K562 (cell line): Measurements from ENCODE around the gene ZYG11A. TPM values are rescaled to one million over a fixed set of nuclear protein-coding genes. Genes with fewer than 3 reads are reported as not detected.

Experiments
- ATAC-seq: fragments of 200-7000 bp; cut with Tn5 transposase; 3 replicates; pipeline ENCODE4 v1.9.1; 2020; ENCODE audit warnings: moderate library complexity
- BruUV-seq: library from RNA; stranded (reverse); fragments of 400-500 nt; replicated peaks from 2 replicates; lab custom pipeline; 2021; lab: Mats Ljungman, UMichigan
- CTCF ChIA-PET: fragments of 300-600 bp; formaldehyde crosslinking; extraction: SDS; loops from one replicate; lab custom pipeline; 2021; ENCODE audit warnings: low intra/inter-chr PET ratio; lab: Yijun Ruan, JAX
- POLR2A ChIA-PET: fragments of 300-600, 350-650 bp; sonication (Branson Sonifier 250); formaldehyde crosslinking; extraction: SDS; loops from one replicate; lab custom pipeline; 2021; ENCODE audit warnings: antibody characterized with exemption, inconsistent platforms; lab: Yijun Ruan, JAX
- DNase-seq, 4 experiments: peaks; one replicate each; pipeline versions ENCODE4 v3.0.0 to v3.0.0-alpha.2; 2011 to 2018; ENCODE audit warnings: low spot score in 3 of 4, mixed read lengths in 3 of 4; ENCODE audit errors: extremely low read depth in 1 of 4
- FAIRE-seq: peaks from 2 replicates; lab custom pipeline; 2011; peaks lifted over from hg19 to GRCh38; lab: Jason Lieb, UNC
- H2AFZ ChIP-seq: 2 replicates; pipeline ENCODE4 v1.6.0; 2011; ENCODE audit warnings: low read depth, low read length, control low read depth, inconsistent platforms
- H3K27ac ChIP-seq: fragments of 200-600 bp; 3 replicates; pipeline ENCODE4 v1.8.0; 2011; ENCODE audit warnings: low read depth, mild to moderate bottlenecking, control low read depth, inconsistent platforms, low read length, moderate library complexity, mixed read lengths; ENCODE audit errors: extremely low read depth
- H3K27me3 ChIP-seq, 2 experiments: fragments of 300-600 bp in 1 of 2; 2 replicates in 1 of 2; 3 replicates in 1 of 2; pipeline versions ENCODE4 v1.6.0 to v1.8.0; 2011; ENCODE audit warnings: inconsistent platforms in 2 of 2, low read length in 2 of 2, mild to moderate bottlenecking in 1 of 2, mixed read lengths in 1 of 2, moderate library complexity in 1 of 2; ENCODE audit not compliant: control insufficient read depth in 2 of 2, insufficient read depth in 2 of 2
- H3K36me3 ChIP-seq: fragments of 300-600 bp; 3 replicates; pipeline ENCODE4 v1.8.0; 2011; ENCODE audit warnings: mild to moderate bottlenecking, low read length, inconsistent platforms; ENCODE audit not compliant: control insufficient read depth, insufficient read depth
- H3K4me1 ChIP-seq, 2 experiments: fragments of 200-600 bp in 1 of 2; replicated peaks in 1 of 2; 2 replicates in 1 of 2; 3 replicates in 1 of 2; pipeline versions ENCODE4 v1.5.1 to v1.8.0; 2011; ENCODE audit warnings: inconsistent platforms in 2 of 2, low read length in 2 of 2, mild to moderate bottlenecking in 1 of 2, mixed read lengths in 1 of 2, moderate library complexity in 1 of 2; ENCODE audit not compliant: control insufficient read depth in 2 of 2, insufficient read depth in 2 of 2
- H3K4me2 ChIP-seq: 2 replicates; pipeline ENCODE4 v1.6.1; 2011; ENCODE audit warnings: low read length, control low read depth, inconsistent platforms, mixed read lengths; ENCODE audit not compliant: insufficient read depth
- H3K4me3 ChIP-seq: fragments of 200-600 bp; sonication (generic), shearing (Covaris generic); 2 replicates; pipeline ENCODE4 v1.5.1; 2016; ENCODE audit warnings: control low read depth, inconsistent platforms
- H3K79me2 ChIP-seq: fragments of 200-600 bp; 3 replicates; pipeline ENCODE4 v1.8.0; 2011; ENCODE audit warnings: low read length, inconsistent platforms; ENCODE audit not compliant: control insufficient read depth, insufficient read depth
- H3K9ac ChIP-seq, 2 experiments: 2 replicates each; pipeline versions ENCODE4 v1.6.0 to v1.6.1; 2011; ENCODE audit warnings: low read depth in 2 of 2, low read length in 2 of 2, control low read depth in 1 of 2, inconsistent platforms in 1 of 2, mild to moderate bottlenecking in 1 of 2, mixed read lengths in 1 of 2; ENCODE audit not compliant: insufficient read depth in 1 of 2
- H3K9me1 ChIP-seq: one replicate; pipeline ENCODE4 v1.6.0; 2011; ENCODE audit warnings: inconsistent platforms, mild to moderate bottlenecking, low read length, moderate library complexity; ENCODE audit not compliant: control insufficient read depth, insufficient read depth
- H3K9me3 ChIP-seq: replicated peaks from 2 replicates; pipeline ENCODE4 v1.5.1; 2011; ENCODE audit warnings: low read depth, low read length, inconsistent platforms; ENCODE audit not compliant: control insufficient read depth, insufficient read depth
- H4K20me1 ChIP-seq: replicated peaks from 2 replicates; pipeline ENCODE4 v1.6.1; 2011; ENCODE audit warnings: low read length, inconsistent platforms, mixed read lengths; ENCODE audit not compliant: control insufficient read depth, insufficient read depth
- ARID1B ChIP-seq: fragments of 450-650 bp; IDR thresholded peaks from 2 replicates; pipeline ENCODE4 v1.6.1; 2016; ENCODE audit warnings: antibody characterized with exemption, mild to moderate bottlenecking, inconsistent platforms
- CHD4 ChIP-seq: fragments of 200-600 bp; sonication (generic); IDR thresholded peaks from 3 replicates; pipeline ENCODE4 v1.6.1; 2012; ENCODE audit warnings: low read depth, mild to moderate bottlenecking, mixed read lengths, low read length, inconsistent platforms; ENCODE audit not compliant: insufficient read depth, insufficient replicate concordance, poor library complexity, severe bottlenecking
- HOXB6 ChIP-seq: fragments of 250-450 bp; sonication (Bioruptor Pico); IDR thresholded peaks from 2 replicates; pipeline ENCODE4 v1.5.1; 2022; ENCODE audit warnings: mild to moderate bottlenecking, borderline replicate concordance
- TBL1XR1 ChIP-seq, 2 experiments: IDR thresholded peaks; 2 replicates each; pipeline ENCODE4 v1.6.1; 2012; ENCODE audit warnings: improper control_type of control experiment in 2 of 2, low read length in 2 of 2, mild to moderate bottlenecking in 1 of 2
- ZNF174 ChIP-seq: fragments of 250-450 bp; sonication (Bioruptor Pico); IDR thresholded peaks from 2 replicates; pipeline ENCODE4 v1.4.0; 2020; ENCODE audit warnings: mild to moderate bottlenecking
- ZNF239 ChIP-seq: fragments of 250-450 bp; sonication (Bioruptor Pico); IDR thresholded peaks from 2 replicates; pipeline ENCODE4 v1.4.0; 2020; ENCODE audit warnings: mild to moderate bottlenecking
- WGBS: fragments of 100-300 bp; shearing (Covaris generic); methylation state at CpG from one replicate; pipeline ENCODE4 v1.1.6; 2016; ENCODE audit warnings: low coverage, mixed read lengths; ENCODE audit not compliant: insufficient coverage; ENCODE audit errors: missing lambda C conversion rate; 5-methylcytosine and 5-hydroxymethylcytosine counted together
- in situ Hi-C: fragments of 300-500 bp; cut with MboI; formaldehyde crosslinking; loops from 4 replicates; pipeline ENCODE4 v1.15.0; 2018; ENCODE audit warnings: inconsistent platforms, mixed read lengths
- intact Hi-C: fragments of 100-400 bp; cut with micrococcal nuclease; formaldehyde crosslinking; loops from 2 replicates; pipeline ENCODE4 v1.14.2; 2022
- polyA plus RNA-seq, 8 experiments: library from polyadenylated mRNA; depleted of rRNA in 4 of 8; stranded (reverse) in 5 of 8; unstranded in 3 of 8; fragments of >200 nt; fragmentation: Nextera tagmentation in 2 of 8; fragmentation: Illumina TruSeq in 1 of 8; extraction: Ambion mirVana in 2 of 8; extraction: Trizol in 1 of 8; gene quantifications; 2 replicates each; pipeline versions ENCODE4 v1.2.1 to v1.2.3, GENCODE V29; 2011 to 2014; ENCODE audit warnings: inconsistent platforms in 1 of 8, missing spikeins in 1 of 8
- total RNA-seq, 7 experiments: library from RNA; depleted of rRNA in 6 of 7; stranded (reverse); fragments of >200 nt in 6 of 7; fragmentation: Illumina TruSeq in 2 of 7; extraction: Trizol in 2 of 7; gene quantifications; 2 replicates each; pipeline versions ENCODE4 v1.2.1 to v1.2.3, GENCODE V29; 2011 to 2021; ENCODE audit warnings: low replicate concordance in 1 of 7
- TF ChIP-seq, protein P1 (sequence below): IDR thresholded peaks from 2 replicates; pipeline ENCODE4 v1.6.1; 2014; ENCODE audit warnings: antibody characterized with exemption
- TF ChIP-seq, protein P2 (sequence below): sonication (generic); formaldehyde crosslinking; IDR thresholded peaks from 2 replicates; pipeline ENCODE4 v1.8.0; 2022; ENCODE audit warnings: mild to moderate bottlenecking, missing genetic modification reagents

The ZYG11A gene
- total and polyA plus RNA-seq, 9 of the 15 experiments (the other 6 are each of a cell fraction or from before 2014, with no cell fraction given), result 4.5 to 21.9 (median 14.0) TPM

DNA sequence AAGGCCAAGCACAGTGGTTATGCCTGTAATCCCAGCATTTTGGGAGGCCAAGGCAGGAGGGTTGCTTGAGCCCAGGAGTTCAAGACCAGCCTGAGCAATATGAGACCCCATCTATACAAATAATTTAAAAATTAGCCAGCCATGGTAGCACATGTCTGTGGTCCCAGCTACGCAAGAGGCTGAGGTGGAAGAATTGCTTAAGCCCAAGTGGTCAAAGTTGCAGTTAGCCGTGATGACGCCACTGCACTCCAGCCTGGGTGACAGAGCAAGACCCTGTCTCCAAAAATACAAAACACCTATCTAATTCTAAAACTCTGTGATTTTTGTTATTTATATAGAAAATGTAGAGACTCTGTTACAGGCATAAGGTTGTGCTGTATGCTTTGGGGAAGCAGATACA is 44.2 kb upstream of the ZYG11A start:
- H3K9me1 ChIP-seq, result no peaks in the 10 kb centered on the region
- H3K36me3 ChIP-seq, result peaks cover 21% of the 10 kb centered on the region
- no peak overlapping the region for H2AFZ ChIP-seq
- ATAC-seq, result no peak
- no peak overlapping the region for H3K4me3 ChIP-seq
- no peaks in the 10 kb centered on the region for H3K27me3 ChIP-seq
- H3K4me1 ChIP-seq, result no peaks in the 10 kb centered on the region
- no peaks in the 10 kb centered on the region for H4K20me1 ChIP-seq
- CTCF ChIA-PET, result no interaction called here
- TF ChIP-seq ZNF174 (no peak), ARID1B (no peak), ZNF239 (CRISPR knock-in tag) (no peak), TBL1XR1 (IDR thresholded peaks at IDR 0.05; ENCODE audit: low read length in 2 of 2) (no peak), CHD4 (no peak), HOXB6 (CRISPR knock-in tag) (no peak)
- TF ChIP-seq, protein P1, sequence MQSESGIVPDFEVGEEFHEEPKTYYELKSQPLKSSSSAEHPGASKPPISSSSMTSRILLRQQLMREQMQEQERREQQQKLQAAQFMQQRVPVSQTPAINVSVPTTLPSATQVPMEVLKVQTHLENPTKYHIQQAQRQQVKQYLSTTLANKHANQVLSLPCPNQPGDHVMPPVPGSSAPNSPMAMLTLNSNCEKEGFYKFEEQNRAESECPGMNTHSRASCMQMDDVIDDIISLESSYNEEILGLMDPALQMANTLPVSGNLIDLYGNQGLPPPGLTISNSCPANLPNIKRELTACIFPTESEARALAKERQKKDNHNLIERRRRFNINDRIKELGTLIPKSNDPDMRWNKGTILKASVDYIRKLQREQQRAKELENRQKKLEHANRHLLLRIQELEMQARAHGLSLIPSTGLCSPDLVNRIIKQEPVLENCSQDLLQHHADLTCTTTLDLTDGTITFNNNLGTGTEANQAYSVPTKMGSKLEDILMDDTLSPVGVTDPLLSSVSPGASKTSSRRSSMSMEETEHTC, result no peak
- TF ChIP-seq, protein P2, sequence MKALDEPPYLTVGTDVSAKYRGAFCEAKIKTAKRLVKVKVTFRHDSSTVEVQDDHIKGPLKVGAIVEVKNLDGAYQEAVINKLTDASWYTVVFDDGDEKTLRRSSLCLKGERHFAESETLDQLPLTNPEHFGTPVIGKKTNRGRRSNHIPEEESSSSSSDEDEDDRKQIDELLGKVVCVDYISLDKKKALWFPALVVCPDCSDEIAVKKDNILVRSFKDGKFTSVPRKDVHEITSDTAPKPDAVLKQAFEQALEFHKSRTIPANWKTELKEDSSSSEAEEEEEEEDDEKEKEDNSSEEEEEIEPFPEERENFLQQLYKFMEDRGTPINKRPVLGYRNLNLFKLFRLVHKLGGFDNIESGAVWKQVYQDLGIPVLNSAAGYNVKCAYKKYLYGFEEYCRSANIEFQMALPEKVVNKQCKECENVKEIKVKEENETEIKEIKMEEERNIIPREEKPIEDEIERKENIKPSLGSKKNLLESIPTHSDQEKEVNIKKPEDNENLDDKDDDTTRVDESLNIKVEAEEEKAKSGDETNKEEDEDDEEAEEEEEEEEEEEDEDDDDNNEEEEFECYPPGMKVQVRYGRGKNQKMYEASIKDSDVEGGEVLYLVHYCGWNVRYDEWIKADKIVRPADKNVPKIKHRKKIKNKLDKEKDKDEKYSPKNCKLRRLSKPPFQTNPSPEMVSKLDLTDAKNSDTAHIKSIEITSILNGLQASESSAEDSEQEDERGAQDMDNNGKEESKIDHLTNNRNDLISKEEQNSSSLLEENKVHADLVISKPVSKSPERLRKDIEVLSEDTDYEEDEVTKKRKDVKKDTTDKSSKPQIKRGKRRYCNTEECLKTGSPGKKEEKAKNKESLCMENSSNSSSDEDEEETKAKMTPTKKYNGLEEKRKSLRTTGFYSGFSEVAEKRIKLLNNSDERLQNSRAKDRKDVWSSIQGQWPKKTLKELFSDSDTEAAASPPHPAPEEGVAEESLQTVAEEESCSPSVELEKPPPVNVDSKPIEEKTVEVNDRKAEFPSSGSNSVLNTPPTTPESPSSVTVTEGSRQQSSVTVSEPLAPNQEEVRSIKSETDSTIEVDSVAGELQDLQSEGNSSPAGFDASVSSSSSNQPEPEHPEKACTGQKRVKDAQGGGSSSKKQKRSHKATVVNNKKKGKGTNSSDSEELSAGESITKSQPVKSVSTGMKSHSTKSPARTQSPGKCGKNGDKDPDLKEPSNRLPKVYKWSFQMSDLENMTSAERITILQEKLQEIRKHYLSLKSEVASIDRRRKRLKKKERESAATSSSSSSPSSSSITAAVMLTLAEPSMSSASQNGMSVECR, result no peak
- TF ChIP-seq, all 486 proteins: peak for 0
- DNase-seq (no peak), FAIRE-seq (no peak)
- in situ Hi-C loops, result no loop called here
- intact Hi-C loops, result no loop called here
- H3K27ac ChIP-seq, result no peak overlapping the region
- POLR2A ChIA-PET, result interaction anchor here (1.1 kb wide), 1 partner anchor 15 kb away, joined by 5 read pairs; no protein-coding TSS in a partner anchor
- 93% methylated on average over 3 of the region's 3 CpGs for WGBS
- H3K9ac ChIP-seq, result no peak overlapping the region
- H3K9me3 ChIP-seq, result no peaks in the 10 kb centered on the region
- no TSS peak for BruUV-seq
- no peak overlapping the region for H3K4me2 ChIP-seq
- no peaks in the 10 kb centered on the region for H3K79me2 ChIP-seq
